HG03039 (cell line): ENCODE measurements around the gene AGBL4.

Experiments used
- ATAC-seq: cut with Tn5 transposase; IDR thresholded peaks from one replicate; pipeline ENCODE4 v1.9.1; 2021; ENCODE audit warnings: mild to moderate bottlenecking, moderate library complexity; ENCODE audit not compliant: unreplicated experiment

AGBL4 gene

GRCh38 chr1:48619539-48619938 lies 1404.2 kb downstream of the AGBL4 start:
- no peak for ATAC-seq

- no peak for ATAC-seq
These were observed 1406.5 kb downstream of the AGBL4 start for GRCh38 chr1:48617252-48617651.

GRCh38 chr1:48616710-48617109 lies 1407.0 kb downstream of the AGBL4 start:
- no peak for ATAC-seq

GRCh38 chr1:48611841-48612240 lies 1411.9 kb downstream of the AGBL4 start:
- no peak for ATAC-seq

DNA sequence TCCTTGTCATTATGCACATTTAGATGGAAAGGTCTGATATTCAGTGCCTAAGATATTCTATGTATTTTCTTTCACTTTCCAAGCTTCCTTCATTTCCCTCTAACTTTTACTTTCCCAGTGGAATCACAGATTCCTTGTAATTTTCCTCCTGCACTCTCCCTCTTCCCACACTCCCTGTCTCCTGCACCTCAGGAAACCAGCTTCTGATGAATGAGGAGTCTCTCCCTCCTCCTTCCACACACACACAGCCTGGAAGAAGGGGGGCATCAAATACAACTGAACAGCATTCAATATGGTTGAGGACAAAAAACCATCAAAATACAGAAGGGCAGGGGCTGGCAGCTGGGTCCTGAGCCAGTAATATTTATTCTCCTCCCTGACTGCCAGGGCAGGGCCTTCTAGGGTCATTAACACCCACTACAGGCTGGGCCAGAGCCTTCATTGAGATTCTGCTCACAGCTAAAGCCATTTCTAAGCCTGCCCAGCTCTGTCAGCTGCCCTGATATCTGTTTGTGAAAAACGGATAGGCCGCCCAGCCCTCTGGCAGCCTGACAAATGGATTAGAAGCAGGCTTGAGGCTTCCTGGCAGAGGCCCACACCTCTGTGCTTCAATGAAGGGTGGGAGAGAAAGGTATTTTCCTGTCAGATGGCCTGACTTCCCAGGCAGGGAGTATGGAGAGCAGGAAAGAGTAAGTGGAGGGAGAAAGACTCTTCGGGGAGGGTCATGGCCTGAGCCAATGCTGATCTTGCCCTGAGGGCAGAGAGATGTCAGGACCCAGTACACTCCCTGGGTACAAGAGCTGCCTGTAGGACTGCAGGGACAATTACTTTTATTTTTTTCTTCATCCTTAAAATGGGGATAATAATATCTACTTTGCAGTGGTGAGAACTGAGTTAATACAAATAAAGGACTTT lies 1412.9 kb downstream of the AGBL4 start:
- no peak for ATAC-seq

GRCh38 chr1:48608882-48609281 lies 1414.9 kb downstream of the AGBL4 start:
- ATAC-seq: no peak

DNA sequence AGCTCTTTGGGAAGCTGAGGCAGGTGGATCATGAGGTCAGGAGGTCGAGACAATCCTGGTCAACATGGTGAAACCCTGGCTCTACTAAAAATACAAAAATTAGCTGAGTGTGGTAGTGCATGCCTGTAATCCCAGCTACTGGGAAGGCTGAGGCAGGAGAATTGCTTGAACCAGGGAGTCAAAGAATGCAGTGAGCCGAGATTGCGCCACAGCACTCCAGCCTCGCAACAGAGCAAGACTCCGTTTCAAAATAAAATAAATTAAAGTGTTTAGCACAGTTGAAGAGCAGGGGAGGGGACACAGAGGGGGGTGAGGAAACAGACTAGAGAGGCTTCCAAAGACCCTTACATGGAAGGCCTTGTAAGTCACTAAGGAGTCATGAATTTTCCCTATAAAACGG lies 1420.5 kb downstream of the AGBL4 start:
- ATAC-seq: no peak

DNA sequence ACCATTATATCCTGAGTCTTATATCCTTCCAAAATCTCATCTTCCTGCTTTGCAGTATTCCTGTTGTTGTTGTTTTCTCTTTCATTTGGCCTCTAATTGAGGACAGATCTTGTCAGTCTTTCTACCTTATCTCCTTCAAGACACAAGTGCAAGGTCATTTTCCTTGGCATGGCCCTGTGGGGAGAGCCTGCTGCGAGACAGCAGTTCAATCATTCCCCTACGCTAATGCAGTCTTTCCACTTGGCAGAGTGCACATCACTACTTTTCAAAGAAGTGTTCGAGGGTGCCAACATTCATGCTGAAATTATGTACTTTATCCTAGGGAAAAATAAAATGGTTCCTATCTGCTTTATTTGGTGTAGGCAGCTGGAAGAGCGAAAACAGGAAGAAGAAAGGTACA lies 1421.4 kb downstream of the AGBL4 start:
- ATAC-seq: no peak

- ATAC-seq: no peak
These were observed 1423.6 kb downstream of the AGBL4 start for GRCh38 chr1:48600182-48600581.

- no peak for ATAC-seq
These were observed 1426.1 kb downstream of the AGBL4 start for GRCh38 chr1:48597663-48598062.

GRCh38 chr1:48596046-48596445 lies 1427.7 kb downstream of the AGBL4 start:
- ATAC-seq: no peak

DNA sequence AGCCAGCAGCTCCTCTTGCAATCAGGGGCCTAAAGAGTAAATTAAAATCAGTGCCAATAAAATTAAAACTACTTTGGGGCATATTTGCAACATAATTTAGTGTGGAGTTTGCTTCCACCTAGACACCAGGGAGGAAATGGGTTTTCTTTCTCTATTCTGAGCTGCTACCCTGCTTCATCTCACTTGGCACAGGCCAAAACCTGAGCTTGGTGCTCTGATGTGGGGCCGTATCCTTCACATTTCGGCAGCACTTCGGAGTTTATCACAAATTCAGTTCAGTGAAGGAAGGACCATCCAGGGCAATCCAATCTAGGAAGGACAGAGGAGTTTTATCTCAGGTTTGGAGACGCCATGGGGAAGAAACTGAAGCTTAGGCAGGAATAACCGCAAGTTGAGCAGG lies 1428.1 kb downstream of the AGBL4 start:
- no peak for ATAC-seq

GRCh38 chr1:48592330-48592729 lies 1431.4 kb downstream of the AGBL4 start:
- ATAC-seq: no peak

DNA sequence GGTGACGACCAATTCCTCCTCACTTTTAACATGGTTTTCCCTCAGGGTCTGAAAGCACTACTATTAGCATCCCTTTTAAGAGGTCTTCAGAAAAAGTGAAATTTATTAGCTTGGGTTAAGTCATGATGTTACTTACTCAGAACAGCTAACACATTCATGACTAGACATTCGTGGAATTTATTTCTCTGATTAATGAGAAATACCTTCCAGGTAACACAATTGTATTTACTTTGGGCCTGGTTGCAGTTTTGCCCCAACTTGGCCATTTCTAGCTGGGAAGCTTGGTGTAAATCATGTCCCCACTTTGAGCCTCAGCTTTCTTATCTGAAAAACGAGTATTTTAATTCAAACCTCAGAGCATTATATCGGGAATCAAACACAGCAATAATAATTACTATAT lies 1432.6 kb downstream of the AGBL4 start:
- no peak for ATAC-seq

- ATAC-seq: no peak
These were observed 1435.7 kb downstream of the AGBL4 start for GRCh38 chr1:48588061-48588460.

- no peak for ATAC-seq
These were observed 1441.3 kb downstream of the AGBL4 start for GRCh38 chr1:48582408-48582807.

DNA sequence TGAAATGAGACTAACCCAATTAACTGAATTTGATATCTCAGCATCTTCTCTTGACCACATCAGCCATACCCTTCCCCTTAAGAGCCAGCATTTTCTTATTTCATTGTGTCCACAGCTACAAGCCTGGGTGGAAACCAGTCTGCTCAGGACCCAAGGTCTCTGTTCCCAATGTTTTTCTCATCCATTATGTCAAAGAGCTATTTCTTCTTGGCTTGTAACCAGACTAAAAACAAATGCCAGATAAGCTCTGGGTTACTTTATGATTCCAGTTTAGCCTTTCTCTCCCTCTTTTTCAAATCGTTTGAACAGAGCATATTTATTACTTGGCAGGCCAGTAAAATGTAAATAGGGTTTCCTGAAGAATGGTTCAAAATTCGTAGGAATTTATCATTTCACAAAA lies 1442.5 kb downstream of the AGBL4 start:
- ATAC-seq: no peak

GRCh38 chr1:48576565-48576964 lies 1447.2 kb downstream of the AGBL4 start:
- no peak for ATAC-seq

DNA sequence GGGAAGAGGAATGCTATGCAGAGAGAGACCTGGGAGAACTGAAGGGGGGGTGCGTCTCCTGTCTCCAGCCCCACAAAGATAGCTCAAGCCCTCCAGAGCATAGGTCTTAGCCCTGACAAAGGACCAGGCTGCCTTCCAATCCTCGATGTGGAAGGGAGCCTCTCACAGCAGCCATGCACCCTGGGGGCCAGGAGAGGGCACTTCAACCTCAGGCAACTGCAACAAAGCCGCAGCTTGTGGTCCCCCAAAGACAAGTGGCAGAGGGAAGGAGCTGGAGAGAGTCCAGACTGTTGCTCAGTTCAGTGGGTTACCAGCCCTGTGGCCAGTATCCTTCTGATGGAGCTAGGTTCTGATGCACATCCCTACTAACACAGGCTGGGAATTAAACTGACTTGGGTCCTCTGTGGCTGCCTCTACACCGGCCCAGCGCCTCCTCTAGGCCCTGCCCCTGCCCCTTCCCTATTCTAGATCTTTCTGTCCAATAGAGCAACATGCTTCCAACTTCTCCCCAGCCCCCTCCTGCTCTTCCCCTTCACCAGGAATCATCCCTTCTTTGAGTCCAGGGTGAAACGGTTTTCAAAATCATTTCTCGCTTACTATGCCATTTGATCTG lies 1451.0 kb downstream of the AGBL4 start:
- no peak for ATAC-seq

GRCh38 chr1:48572134-48572533 lies 1451.6 kb downstream of the AGBL4 start:
- no peak for ATAC-seq

- ATAC-seq: no peak
These were observed 1452.3 kb downstream of the AGBL4 start for GRCh38 chr1:48571303-48571987.

DNA sequence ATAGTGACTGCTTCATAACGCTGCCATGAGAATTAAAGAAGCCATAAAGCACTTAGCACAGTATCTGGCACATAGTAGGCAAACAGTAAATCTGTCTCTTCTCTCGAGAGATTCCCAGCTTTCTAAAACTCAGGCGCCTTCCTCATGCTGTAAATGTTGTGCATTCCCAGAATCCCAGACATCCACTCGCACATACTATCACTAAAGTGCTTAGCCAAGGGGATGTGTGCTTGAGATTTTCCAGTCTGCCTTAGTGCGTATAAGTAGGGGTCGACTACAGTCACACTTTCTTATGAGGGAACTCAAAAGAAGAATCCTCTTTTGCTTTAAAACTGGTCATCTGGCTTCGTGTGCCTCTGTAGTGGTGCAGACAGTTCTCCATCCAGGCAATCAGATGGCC lies 1453.2 kb downstream of the AGBL4 start:
- no peak for ATAC-seq
